PC-9 (cell line): ENCODE results near the gene MAN1A1. TPM values are rescaled to one million over a fixed set of nuclear protein-coding genes. Genes with fewer than 3 reads are reported as not detected.

Experiments
- BruUV-seq: library from RNA; stranded (reverse); fragments of 400-500 nt; replicated peaks from 2 replicates; lab custom pipeline; 2021; lab: Mats Ljungman, UMichigan
- CTCF ChIA-PET: fragments of 300-600 bp; sonication (Branson Sonifier 250); formaldehyde crosslinking; loops from one replicate; lab custom pipeline; 2022; ENCODE audit warnings: antibody characterized with exemption; lab: Charles Lee
- POLR2A ChIA-PET: fragments of 300-600 bp; sonication (Branson Sonifier 250); formaldehyde crosslinking; loops from one replicate; lab custom pipeline; 2022; ENCODE audit warnings: antibody characterized with exemption; ENCODE audit not compliant: unreplicated experiment; lab: Charles Lee
- DNase-seq, 2 experiments: peaks; one replicate each; pipeline versions ENCODE4 v3.0.0 to v3.0.0-alpha.2; 2015 to 2022; ENCODE audit warnings: mixed read lengths in 1 of 2
- H2AFZ ChIP-seq: fragments of 200-600 bp; sonication (generic); 2 replicates; pipeline ENCODE4 v1.8.1; 2017; ENCODE audit warnings: antibody characterized with exemption
- H3F3A ChIP-seq: fragments of 200-600 bp; sonication (generic); 2 replicates; pipeline ENCODE4 v1.8.1; 2017; ENCODE audit warnings: antibody characterized with exemption, mild to moderate bottlenecking, low read depth; ENCODE audit not compliant: insufficient read depth
- H3K27ac ChIP-seq: fragments of 200-600 bp; sonication (generic); 2 replicates; pipeline ENCODE4 v1.6.1; 2016; ENCODE audit warnings: mixed run types
- H3K27me3 ChIP-seq: fragments of 200-600 bp; sonication (generic); 2 replicates; pipeline ENCODE4 v1.6.1; 2016; ENCODE audit warnings: low read depth, mixed run types; ENCODE audit not compliant: insufficient read depth
- H3K36me3 ChIP-seq: fragments of 200-600 bp; sonication (generic); 2 replicates; pipeline ENCODE4 v1.6.1; 2016; ENCODE audit warnings: low read depth, mixed run types
- H3K4me1 ChIP-seq: fragments of 200-600 bp; sonication (generic); replicated peaks from 2 replicates; pipeline ENCODE4 v1.6.1; 2016; ENCODE audit warnings: mixed run types; ENCODE audit not compliant: insufficient read depth
- H3K4me2 ChIP-seq: fragments of 200-600 bp; sonication (generic); 2 replicates; pipeline ENCODE4 v1.6.1; 2017; ENCODE audit warnings: mixed run types
- H3K4me3 ChIP-seq: fragments of 200-600 bp; sonication (generic); 2 replicates; pipeline ENCODE4 v1.6.1; 2016; ENCODE audit warnings: mixed run types
- H3K79me2 ChIP-seq: fragments of 200-600 bp; sonication (generic); 2 replicates; pipeline ENCODE4 v1.6.1; 2017; ENCODE audit warnings: low read depth, mixed run types
- H3K9me2 ChIP-seq: fragments of 200-600 bp; sonication (generic); 2 replicates; pipeline ENCODE4 v1.8.1; 2017; ENCODE audit warnings: mild to moderate bottlenecking; ENCODE audit not compliant: insufficient read depth
- H3K9me3 ChIP-seq: fragments of 200-600 bp; sonication (generic); 2 replicates; pipeline ENCODE4 v1.8.1; 2016; ENCODE audit warnings: low read depth; ENCODE audit not compliant: insufficient read depth
- H4K20me1 ChIP-seq: fragments of 200-600 bp; sonication (generic); 2 replicates; pipeline ENCODE4 v1.8.1; 2017; ENCODE audit not compliant: insufficient read depth
- CTCF ChIP-seq: fragments of 200-600 bp; sonication (generic); conservative IDR thresholded peaks from 2 replicates; pipeline ENCODE4 v1.6.1; 2017; ENCODE audit warnings: mixed run types, antibody characterized with exemption, mild to moderate bottlenecking, moderate library complexity
- EZH2 ChIP-seq: fragments of 200-600 bp; sonication (generic); IDR thresholded peaks from 2 replicates; pipeline ENCODE4 v1.8.0; 2017; ENCODE audit warnings: antibody characterized with exemption, low read depth
- intact Hi-C: fragments of 100-400 bp; cut with micrococcal nuclease; formaldehyde crosslinking; loops from one replicate; pipeline ENCODE4 v1.10.0; 2022; ENCODE audit not compliant: unreplicated experiment
- total RNA-seq: library from RNA; stranded (reverse); gene quantifications from 2 replicates; pipeline ENCODE4 v1.2.3, GENCODE V29; 2021

The MAN1A1 gene
- total RNA-seq, 1 experiment from 2014 or later: 13.4 TPM

GRCh38 chr6:119370080-119370479, 20.5 kb upstream of the MAN1A1 start:
- H3K4me3 ChIP-seq: no peak overlapping the region
- BruUV-seq: no TSS peak
- DNase-seq: no peak
- H3K27me3 ChIP-seq: no peaks in the 10 kb centered on the region
- no peaks in the 10 kb centered on the region for H3K9me2 ChIP-seq
- ChIA-PET CTCF (no interaction called here), POLR2A (no interaction called here)
- H3F3A ChIP-seq: no peaks in the 10 kb centered on the region
- H3K27ac ChIP-seq: no peak overlapping the region
- H3K9me3 ChIP-seq: peaks cover 5% of the 10 kb centered on the region; the same call in 1 of the 2 replicates
- H4K20me1 ChIP-seq: no peaks in the 10 kb centered on the region
- intact Hi-C loops: no loop called here
- TF ChIP-seq CTCF (no peak), EZH2 (no peak)
- no peak overlapping the region for H3K4me2 ChIP-seq
- H3K4me1 ChIP-seq: no peaks in the 10 kb centered on the region
- no peaks in the 10 kb centered on the region for H3K36me3 ChIP-seq
- H3K79me2 ChIP-seq: no peaks in the 10 kb centered on the region
- no peak overlapping the region for H2AFZ ChIP-seq

GRCh38 chr6:119368921-119369320, 19.4 kb upstream of the MAN1A1 start:
- Histone ChIP-seq H3K27ac (no peak overlapping the region), H4K20me1 (no peaks in the 10 kb centered on the region), H3K9me2 (no peaks in the 10 kb centered on the region), H3K36me3 (no peaks in the 10 kb centered on the region), H3K27me3 (no peaks in the 10 kb centered on the region), H2AFZ (no peak overlapping the region), H3K79me2 (no peaks in the 10 kb centered on the region), H3K9me3 (peaks cover 5% of the 10 kb centered on the region; the same call in 1 of the 2 replicates), H3K4me3 (no peak overlapping the region), H3F3A (no peaks in the 10 kb centered on the region), H3K4me1 (no peaks in the 10 kb centered on the region), H3K4me2 (no peak overlapping the region)
- no peak for DNase-seq
- TF ChIP-seq EZH2: no peak
- TF ChIP-seq CTCF: no peak
- intact Hi-C loops: no loop called here
- CTCF ChIA-PET: no interaction called here
- BruUV-seq: no TSS peak
- POLR2A ChIA-PET: no interaction called here

DNA sequence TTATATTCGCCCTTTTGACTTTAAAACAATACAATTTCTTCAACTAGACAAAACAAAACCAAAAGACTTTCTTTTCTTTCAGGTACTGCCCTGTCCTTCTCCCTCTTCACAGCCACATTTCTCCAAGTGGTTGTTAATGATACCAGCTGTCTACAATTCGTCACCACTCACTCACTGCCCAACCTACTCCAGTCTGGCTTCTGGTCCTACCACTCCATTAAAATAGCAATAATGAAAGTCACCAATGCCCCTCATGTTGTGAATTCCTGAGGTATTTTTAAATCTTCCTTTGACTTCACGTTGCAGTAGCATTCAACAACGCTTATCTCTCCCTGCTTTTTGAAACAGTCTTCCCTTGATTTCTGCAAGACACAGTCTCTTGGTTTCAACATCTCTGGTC, 11.6 kb upstream of the MAN1A1 start:
- BruUV-seq: no TSS peak
- no peak for DNase-seq
- no peak for TF ChIP-seq EZH2
- TF ChIP-seq CTCF: no peak
- Histone ChIP-seq H3K9me3 (no peaks in the 10 kb centered on the region; the same call in 1 of the 2 replicates), H3K27ac (no peak overlapping the region), H3K9me2 (no peaks in the 10 kb centered on the region), H2AFZ (no peak overlapping the region), H3K36me3 (no peaks in the 10 kb centered on the region), H3F3A (no peaks in the 10 kb centered on the region), H3K4me3 (no peak overlapping the region), H3K4me1 (no peaks in the 10 kb centered on the region), H3K4me2 (no peak overlapping the region), H4K20me1 (no peaks in the 10 kb centered on the region), H3K79me2 (no peaks in the 10 kb centered on the region), H3K27me3 (no peaks in the 10 kb centered on the region)
- CTCF ChIA-PET: no interaction called here
- intact Hi-C loops: no loop called here
- POLR2A ChIA-PET: no interaction called here
